IPS-NIHi11 (cell line): ENCODE data around the gene SKAP1.
"Not testable (repeated sequence)": the region's sequence is repeated elsewhere in the genome, so short reads cannot be mapped to it uniquely, and the experiment has no call there.

Source experiments
- DNase-seq: peaks from one replicate; pipeline ENCODE4 v3.0.0; 2012; ENCODE audit warnings: mixed read lengths, low spot score

Gene SKAP1

DNA sequence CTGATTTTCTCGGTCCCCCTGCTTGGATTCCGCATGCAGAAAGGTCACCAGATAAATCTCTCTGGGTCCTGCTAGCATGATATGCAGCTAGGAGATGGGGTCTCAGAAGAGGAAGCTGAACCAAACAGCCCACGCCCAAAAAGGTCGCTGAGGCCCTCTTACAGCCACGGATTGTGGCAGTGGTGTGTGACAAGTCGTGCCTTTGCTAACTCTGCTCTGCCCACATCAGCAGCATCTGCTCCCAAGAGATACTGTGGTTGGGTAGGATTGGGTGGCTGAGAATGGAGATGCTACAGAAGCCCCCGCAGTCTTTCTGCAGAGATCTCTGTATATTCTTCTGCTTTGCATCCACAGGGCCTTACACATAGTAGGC is 15.2 kb upstream of the SKAP1 start:
- no peak for DNase-seq

DNA sequence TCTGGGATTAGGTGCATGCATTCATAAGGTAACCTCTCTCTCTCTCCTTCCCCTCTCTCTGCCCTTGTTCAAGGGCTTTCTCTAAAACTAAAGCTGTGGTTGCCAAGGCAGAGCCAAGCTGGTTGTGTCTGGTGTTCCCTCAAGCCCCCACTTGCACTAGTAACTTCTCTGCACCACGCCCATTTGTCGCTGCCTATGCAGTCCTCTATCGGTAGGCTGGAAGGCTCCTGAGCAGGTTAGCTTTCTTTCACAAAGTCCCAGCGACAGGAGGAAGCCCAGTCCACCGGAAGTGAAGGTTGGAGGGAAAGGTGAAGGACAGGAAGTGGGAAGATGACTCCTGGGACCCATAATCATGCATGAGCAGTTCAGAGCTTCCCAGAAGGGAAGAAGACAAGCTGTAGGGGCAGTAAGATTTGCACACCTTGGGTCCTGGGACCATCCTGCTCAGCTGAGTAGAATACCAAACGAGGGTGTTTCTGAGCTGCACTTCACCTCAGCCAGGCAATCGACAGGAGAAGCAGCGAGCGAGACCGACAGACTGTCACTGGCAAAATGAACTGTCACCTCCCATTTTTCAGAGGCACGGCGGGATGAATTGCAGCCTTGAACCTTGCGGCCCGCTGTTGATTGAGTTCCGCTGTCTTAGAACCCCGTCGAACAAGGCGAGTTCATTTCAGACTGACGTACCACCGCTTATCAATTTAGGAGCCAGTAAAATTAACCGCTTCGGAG is 14.7 kb upstream of the SKAP1 start:
- no peak for DNase-seq

GRCh38 chr17:48443712-48444111 is 13.7 kb upstream of the SKAP1 start:
- no peak for DNase-seq

DNA sequence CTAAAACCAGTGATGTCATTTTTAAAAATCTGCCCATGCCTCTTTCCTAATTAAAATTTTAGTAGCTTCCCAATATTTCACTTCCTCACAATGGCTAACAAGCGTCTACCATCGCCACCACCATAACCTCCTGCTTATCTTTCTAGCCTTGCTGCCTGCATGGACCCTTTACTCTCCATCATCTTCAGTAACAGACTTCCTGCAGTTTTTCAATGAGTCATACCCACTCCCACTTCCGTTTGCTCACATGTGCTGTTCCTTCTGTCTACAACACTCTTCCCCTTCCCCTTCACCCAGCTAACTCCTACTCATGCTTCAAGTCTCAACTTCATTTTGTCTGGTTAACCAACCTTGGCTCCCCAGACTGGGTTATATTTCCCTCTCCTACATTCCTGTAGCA is 12.8 kb upstream of the SKAP1 start:
- DNase-seq: no peak

GRCh38 chr17:48441862-48442261 is 11.8 kb upstream of the SKAP1 start:
- no peak for DNase-seq

DNA sequence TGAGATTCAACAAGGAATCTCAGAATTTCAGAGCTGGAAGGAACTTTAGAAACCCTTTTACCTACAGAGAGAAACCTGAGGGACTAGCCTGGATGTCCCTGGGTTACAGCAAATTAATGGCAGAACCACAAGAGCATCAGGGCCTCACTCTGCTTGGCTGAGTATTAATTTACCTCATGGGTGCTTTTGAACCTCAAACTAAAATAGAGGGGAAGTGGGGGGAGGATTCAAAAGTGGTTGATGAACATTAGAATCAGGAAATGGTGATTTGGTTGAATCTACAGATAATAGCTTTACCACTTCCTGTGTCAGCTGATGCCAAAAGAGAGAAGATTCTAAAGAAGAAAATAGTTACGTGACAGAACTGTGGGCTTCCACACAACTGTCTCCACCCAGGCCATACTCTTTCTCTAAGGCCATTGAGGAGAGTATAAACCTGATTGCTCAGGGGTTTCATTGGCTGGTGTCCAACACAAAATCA is 11.3 kb upstream of the SKAP1 start:
- DNase-seq: no peak

DNA sequence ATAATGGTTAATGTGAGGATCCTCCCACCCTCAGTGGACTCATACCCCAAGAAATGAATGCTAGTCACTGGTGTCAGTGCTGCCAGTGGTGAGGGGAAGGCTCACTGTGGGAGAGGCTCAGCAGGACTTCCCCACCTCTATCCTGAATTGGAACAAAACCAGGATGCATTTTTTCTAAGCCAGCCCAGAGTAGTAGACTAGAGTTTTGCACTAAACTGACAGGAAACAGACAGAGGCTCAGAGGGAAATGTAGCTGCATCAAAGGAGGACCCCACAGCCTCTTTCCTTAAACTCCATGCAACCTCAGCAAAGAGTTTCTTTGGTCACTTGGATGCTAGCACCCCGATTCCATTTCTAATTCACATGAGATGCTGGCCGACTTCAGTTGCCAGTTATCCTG is 10.7 kb upstream of the SKAP1 start:
- no peak for DNase-seq

DNA sequence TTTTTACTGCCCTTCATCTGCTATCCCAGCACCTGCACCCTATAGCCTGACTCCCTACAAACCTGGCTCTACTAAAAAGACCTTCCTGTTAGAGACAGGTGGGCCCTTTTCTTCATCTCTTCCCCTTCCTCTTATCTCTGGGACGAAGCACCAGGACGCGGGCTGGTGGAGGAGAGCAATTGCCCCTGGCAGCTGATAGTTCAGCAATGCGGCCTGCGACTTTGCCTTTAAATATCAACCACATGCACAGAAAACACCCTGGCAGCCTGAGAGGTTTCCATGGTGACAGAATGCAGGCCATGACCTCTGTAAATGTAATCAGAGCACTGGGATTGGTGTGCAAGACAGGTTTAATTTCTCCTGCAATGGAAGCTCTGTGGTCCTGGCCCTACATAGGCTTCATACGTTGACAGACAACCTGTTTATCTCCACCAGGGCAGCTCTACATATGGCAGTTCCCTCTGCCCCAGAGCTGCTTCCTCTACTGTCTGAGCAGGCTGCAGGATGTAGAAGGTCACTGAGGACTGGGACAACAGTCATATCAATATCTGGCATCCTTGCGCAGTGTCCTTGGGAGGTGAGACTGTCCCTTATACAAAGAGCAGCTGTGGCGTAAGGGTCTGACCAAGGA is 10.0 kb upstream of the SKAP1 start:
- DNase-seq: no peak

GRCh38 chr17:48439110-48439850 is 9.3 kb upstream of the SKAP1 start:
- DNase-seq: no peak

GRCh38 chr17:48438516-48439061 is 8.6 kb upstream of the SKAP1 start:
- no peak for DNase-seq

DNA sequence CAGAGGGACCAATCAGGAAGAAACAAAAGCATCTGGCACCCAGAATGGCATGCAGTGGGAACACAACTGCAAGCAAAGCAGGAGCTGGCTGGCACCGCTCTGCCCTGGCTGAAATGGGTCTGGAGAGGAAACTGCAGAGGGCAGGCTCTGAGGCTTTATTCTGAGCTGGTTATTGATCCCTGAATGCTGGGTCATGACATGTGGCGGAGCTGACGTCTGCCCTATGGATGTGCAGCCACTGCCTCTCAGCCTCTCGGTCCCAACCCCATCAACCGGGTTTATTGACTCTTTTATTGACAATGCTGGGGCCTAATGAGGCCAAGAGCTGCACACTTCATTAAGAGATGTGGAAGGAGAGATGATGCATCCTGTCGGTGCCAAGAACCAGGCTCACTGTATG is 3.9 kb upstream of the SKAP1 start:
- no peak for DNase-seq

- DNase-seq: no peak
Measured at GRCh38 chr17:48432820-48433775, 3.1 kb upstream of the SKAP1 start.

DNA sequence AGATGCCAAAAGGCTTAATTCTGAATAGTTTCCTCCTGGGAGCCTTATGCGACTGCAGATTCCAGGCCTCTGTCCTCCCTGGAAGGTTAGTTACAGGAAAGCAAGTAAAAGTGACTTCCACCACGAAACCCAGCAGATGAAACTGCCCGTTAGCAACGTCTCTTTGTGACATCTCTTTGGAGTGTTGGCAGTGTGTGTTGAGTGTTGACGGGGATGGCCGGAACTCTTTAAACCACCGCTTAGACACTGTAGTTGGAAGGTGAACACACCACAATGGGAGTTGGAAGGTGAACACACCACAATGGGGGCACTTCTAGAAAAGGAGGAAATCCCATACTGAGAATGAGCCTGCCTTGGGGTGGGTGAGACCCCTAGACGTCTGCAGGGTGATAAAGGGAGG is 858 bp downstream of the SKAP1 start:
- DNase-seq: no peak

GRCh38 chr17:48427598-48427997 is 2.4 kb downstream of the SKAP1 start:
- no peak for DNase-seq

GRCh38 chr17:48426761-48427500 is 3.1 kb downstream of the SKAP1 start:
- no peak for DNase-seq

- DNase-seq: no peak
Measured at GRCh38 chr17:48426019-48426665, 3.9 kb downstream of the SKAP1 start.

GRCh38 chr17:48422060-48422459 is 8.0 kb downstream of the SKAP1 start:
- DNase-seq: not testable (repeated sequence)

- no peak for DNase-seq
Measured at GRCh38 chr17:48420823-48421222, 9.2 kb downstream of the SKAP1 start.

GRCh38 chr17:48416971-48417370 is 13.0 kb downstream of the SKAP1 start:
- no peak for DNase-seq

- DNase-seq: no peak
Measured at GRCh38 chr17:48413613-48414405, 16.2 kb downstream of the SKAP1 start.
